Testis (tissue), 3 donors: ENCODE results near the gene LPIN1. TPM values are rescaled to one million over a fixed set of nuclear protein-coding genes. Genes with fewer than 3 reads are reported as not detected.

Experiments used
- DNase-seq: peaks from one replicate; pipeline ENCODE4 v3.0.0-alpha.2; 2019
- H3K27ac ChIP-seq, 2 donors: fragments of 200-600 bp; sonication (generic); one replicate each; pipeline ENCODE4 v1.5.1; 2019
- H3K27me3 ChIP-seq: fragments of 200-600 bp; sonication (generic); one replicate; pipeline ENCODE4 v1.5.1; 2019
- H3K36me3 ChIP-seq: fragments of 200-600 bp; sonication (generic); one replicate; pipeline ENCODE4 v1.5.1; 2017; ENCODE audit warnings: low read depth; ENCODE audit errors: missing control alignments
- H3K4me1 ChIP-seq: fragments of 200-600 bp; sonication (generic); one replicate; pipeline ENCODE4 v1.5.1; 2019
- H3K4me3 ChIP-seq, 2 donors: fragments of 200-600 bp; sonication (generic); one replicate each; pipeline ENCODE4 v1.5.1; 2017 to 2019
- H3K9me3 ChIP-seq: fragments of 200-600 bp; sonication (generic); one replicate; pipeline ENCODE4 v1.5.1; 2017
- POLR2A ChIP-seq: fragments of 450-650 bp; IDR thresholded peaks from one replicate; pipeline ENCODE4 v1.6.1; 2017; ENCODE audit warnings: antibody characterized with exemption, mild to moderate bottlenecking, moderate library complexity
- WGBS, 2 donors: methylation state at CpG; one replicate each; pipeline ENCODE4 v1.1.5; 2018; 5-methylcytosine and 5-hydroxymethylcytosine counted together
- intact Hi-C: fragments of 100-400 bp; cut with DNase I; formaldehyde crosslinking; loops from one replicate; pipeline ENCODE4 v1.15.1; 2023; ENCODE audit warnings: low total_unique reads
- polyA plus RNA-seq: library from polyadenylated mRNA; stranded (reverse); fragments of 350-450 nt; fragmentation: Illumina TruSeq; extraction: RNeasy Lipid Tissue Mini Kit (QIAGEN cat#74804); gene quantifications from one replicate; pipeline ENCODE4 v1.2.3, GENCODE V29; 2014; ENCODE audit warnings: low read depth, low replicate concordance; ENCODE audit not compliant: insufficient read depth
- total RNA-seq, 2 donors: library from RNA; depleted of rRNA; stranded (reverse); fragments of >200 nt; gene quantifications; one replicate each; pipeline ENCODE4 v1.2.3, GENCODE V29; 2016
- TF ChIP-seq, protein P1 (sequence below), 3 experiments: fragments of 450-650 bp in 2 of 3; fragments of 200-600 bp in 1 of 3; sonication (generic) in 1 of 3; IDR thresholded peaks; one replicate each; pipeline ENCODE4 v1.5.1; 2016 to 2019; ENCODE audit warnings: antibody characterized with exemption in 3 of 3, mild to moderate bottlenecking in 2 of 3, moderate library complexity in 1 of 3

LPIN1 gene
- total and polyA plus RNA-seq, 3 donors from 2014 or later, result 90.0 to 198 (median 169) TPM

DNA sequence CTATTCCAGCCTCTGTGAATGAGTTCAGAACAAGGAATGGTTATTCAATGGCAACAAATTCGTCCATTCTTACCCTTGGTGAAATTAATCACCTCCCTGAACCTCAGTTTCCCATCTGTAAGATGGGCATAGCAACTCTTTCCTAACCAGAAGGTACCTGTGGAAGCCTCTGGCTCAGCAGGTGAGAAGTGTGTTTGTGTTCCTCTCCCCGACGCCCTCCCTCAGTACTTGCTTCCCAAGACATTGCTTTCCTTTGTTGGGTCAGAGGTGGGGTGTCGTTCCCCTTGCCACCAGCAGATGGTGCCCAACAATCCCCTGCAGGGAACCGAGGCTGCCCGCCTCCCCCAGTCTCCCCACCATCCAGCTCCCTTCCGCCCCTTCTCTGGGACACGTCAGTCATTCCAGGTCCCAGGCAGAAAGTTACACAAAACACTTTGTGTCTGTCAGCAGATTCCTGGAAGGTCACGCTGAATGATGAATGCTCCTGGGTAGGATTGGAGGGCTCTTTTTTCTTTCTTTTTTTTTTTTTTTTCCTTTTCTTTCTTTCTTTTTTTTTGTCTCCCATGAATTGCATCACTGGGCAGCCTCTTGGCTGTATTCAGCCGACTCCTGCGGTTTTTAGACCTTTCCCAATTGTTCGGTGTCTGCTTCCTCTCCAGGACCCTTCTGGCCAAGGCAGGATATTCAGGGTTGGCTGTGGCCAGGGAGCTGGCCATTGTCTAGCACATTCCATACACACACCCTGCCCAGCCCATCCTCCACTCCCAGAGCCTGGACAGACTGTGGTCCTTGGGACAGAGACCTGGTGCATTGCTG lies 117.3 kb downstream of the LPIN1 start:
- H3K4me3 ChIP-seq, result no peak overlapping the region
- peak; percentile 89 for DNase-seq
- WGBS, 2 donors, result 17 to 22% methylated on average over 12 of the region's 12 CpGs
- H3K4me1 ChIP-seq, result peaks cover 5% of the 10 kb centered on the region
- intact Hi-C loops, result no loop called here
- H3K36me3 ChIP-seq, result no peaks in the 10 kb centered on the region
- H3K27me3 ChIP-seq, result no peaks in the 10 kb centered on the region
- TF ChIP-seq, protein P1, sequence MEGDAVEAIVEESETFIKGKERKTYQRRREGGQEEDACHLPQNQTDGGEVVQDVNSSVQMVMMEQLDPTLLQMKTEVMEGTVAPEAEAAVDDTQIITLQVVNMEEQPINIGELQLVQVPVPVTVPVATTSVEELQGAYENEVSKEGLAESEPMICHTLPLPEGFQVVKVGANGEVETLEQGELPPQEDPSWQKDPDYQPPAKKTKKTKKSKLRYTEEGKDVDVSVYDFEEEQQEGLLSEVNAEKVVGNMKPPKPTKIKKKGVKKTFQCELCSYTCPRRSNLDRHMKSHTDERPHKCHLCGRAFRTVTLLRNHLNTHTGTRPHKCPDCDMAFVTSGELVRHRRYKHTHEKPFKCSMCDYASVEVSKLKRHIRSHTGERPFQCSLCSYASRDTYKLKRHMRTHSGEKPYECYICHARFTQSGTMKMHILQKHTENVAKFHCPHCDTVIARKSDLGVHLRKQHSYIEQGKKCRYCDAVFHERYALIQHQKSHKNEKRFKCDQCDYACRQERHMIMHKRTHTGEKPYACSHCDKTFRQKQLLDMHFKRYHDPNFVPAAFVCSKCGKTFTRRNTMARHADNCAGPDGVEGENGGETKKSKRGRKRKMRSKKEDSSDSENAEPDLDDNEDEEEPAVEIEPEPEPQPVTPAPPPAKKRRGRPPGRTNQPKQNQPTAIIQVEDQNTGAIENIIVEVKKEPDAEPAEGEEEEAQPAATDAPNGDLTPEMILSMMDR (IDR thresholded peaks at IDR 0.05), result peak; percentile 93 to 98 (median 93)
- no peak for TF ChIP-seq POLR2A
- H3K9me3 ChIP-seq, result no peaks in the 10 kb centered on the region
- peak overlapping the region in 1 of 2 donors; percentile 45 for H3K27ac ChIP-seq

DNA sequence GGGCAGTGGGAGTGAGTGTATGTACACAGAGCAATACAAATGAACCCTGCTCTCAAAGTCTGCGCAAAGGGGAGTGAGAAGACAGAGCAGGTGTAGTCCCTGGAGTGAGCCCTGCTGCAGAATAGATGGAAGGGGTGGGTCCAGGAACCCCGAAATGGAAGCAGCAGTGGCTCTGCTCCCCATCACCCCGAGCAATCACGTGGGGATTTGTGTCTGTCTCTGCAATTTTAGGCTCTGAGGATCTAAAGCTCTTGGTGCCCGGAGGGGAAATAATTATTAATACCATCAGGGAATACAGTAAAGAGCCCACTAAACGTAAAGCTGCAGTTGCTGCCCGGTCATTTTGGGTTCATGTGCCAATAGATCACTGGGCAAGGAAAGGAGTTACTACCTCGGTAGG lies 118.3 kb downstream of the LPIN1 start:
- 92% methylated on average over 8 of the region's 8 CpGs for WGBS, 2 donors
- H3K9me3 ChIP-seq, result no peaks in the 10 kb centered on the region
- no peaks in the 10 kb centered on the region for H3K27me3 ChIP-seq
- no peak overlapping the region for H3K27ac ChIP-seq
- no peak for TF ChIP-seq POLR2A
- TF ChIP-seq, protein P1 (IDR thresholded peaks at IDR 0.05), result no peak
- H3K36me3 ChIP-seq, result no peaks in the 10 kb centered on the region
- DNase-seq, result no peak
- no peak overlapping the region for H3K4me3 ChIP-seq
- peaks cover 5% of the 10 kb centered on the region for H3K4me1 ChIP-seq
- intact Hi-C loops, result no loop called here

DNA sequence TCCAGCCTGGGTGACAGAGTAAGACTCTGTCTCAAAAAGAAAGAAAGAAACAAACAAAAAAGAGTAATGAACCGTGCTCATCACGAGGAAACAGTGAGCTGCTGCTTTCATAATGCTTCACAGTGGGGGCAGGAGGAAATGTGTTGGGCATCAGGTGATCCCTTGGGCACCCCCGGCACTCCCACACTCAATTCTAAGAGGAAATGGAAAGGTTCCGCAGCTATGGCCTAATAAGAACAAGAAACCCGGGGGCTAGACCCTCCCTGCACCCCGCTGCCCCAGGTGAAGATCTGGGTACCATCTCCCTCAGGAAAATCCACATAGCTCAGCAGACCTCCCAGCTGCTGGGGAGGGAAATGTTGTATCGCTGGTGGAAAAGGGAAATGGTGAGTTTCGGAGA lies 118.9 kb downstream of the LPIN1 start:
- Histone ChIP-seq H3K36me3 (no peaks in the 10 kb centered on the region), H3K4me3 (no peak overlapping the region), H3K27ac (no peak overlapping the region), H3K9me3 (no peaks in the 10 kb centered on the region), H3K27me3 (no peaks in the 10 kb centered on the region), H3K4me1 (peaks cover 5% of the 10 kb centered on the region)
- intact Hi-C loops, result no loop called here
- no peak for DNase-seq
- 90 to 96% methylated on average over 8 of the region's 8 CpGs for WGBS, 2 donors
- TF ChIP-seq, protein P1 (IDR thresholded peaks at IDR 0.05), result no peak
- TF ChIP-seq POLR2A, result no peak

DNA sequence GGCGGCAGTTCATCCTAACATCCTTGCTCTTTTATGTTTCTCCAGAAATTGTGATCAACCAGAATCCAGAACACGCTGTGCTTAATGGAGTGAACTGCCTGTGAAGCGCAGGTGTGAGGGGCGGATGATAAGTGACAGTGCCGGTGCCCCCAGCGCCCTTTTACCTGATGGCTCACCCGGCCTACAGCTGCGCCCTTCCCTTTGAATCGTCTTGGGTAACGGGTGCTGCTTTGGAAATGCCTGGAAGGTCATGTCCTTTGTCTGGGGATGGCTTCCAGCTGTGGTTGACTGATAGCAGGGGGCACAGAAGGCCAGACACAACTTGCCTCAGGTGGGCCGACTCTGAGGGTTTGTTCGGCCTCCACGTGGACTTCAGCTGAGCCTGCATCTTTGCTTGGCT lies 119.4 kb downstream of the LPIN1 start:
- no peak overlapping the region for H3K27ac ChIP-seq
- H3K4me3 ChIP-seq, result no peak overlapping the region
- TF ChIP-seq, protein P1 (IDR thresholded peaks at IDR 0.05), result no peak
- TF ChIP-seq POLR2A, result no peak
- 86 to 90% methylated on average over 13 of the region's 13 CpGs for WGBS, 2 donors
- no peaks in the 10 kb centered on the region for H3K36me3 ChIP-seq
- intact Hi-C loops, result no loop called here
- no peaks in the 10 kb centered on the region for H3K9me3 ChIP-seq
- peaks cover 5% of the 10 kb centered on the region for H3K4me1 ChIP-seq
- H3K27me3 ChIP-seq, result no peaks in the 10 kb centered on the region
- no peak for DNase-seq
